Neutrophil (primary cell): ENCODE measurements around the gene SDK2.

Source experiments
- H3K27ac ChIP-seq: fragments of 200-600 bp; sonication (generic); 2 replicates; pipeline ENCODE4 v1.5.1; 2016; ENCODE audit warnings: mild to moderate bottlenecking, moderate library complexity
- H3K27me3 ChIP-seq: fragments of 200-600 bp; sonication (generic); 2 replicates; pipeline ENCODE4 v1.6.0; 2016; ENCODE audit warnings: mild to moderate bottlenecking
- H3K36me3 ChIP-seq: fragments of 200-600 bp; sonication (generic); 2 replicates; pipeline ENCODE4 v1.5.1; 2017
- H3K4me1 ChIP-seq, 2 experiments: fragments of 200-600 bp in 1 of 2; sonication (generic) in 1 of 2; 1 replicate in 1 of 2; 2 replicates in 1 of 2; pipeline versions ENCODE4 v1.5.1 to v1.6.1; 2013 to 2016; ENCODE audit warnings: low read depth in 1 of 2, low read length in 1 of 2, mild to moderate bottlenecking in 1 of 2, moderate library complexity in 1 of 2; ENCODE audit not compliant: control insufficient read depth in 1 of 2, insufficient read depth in 1 of 2
- H3K4me3 ChIP-seq, 2 experiments: fragments of 200-600 bp in 1 of 2; sonication (generic) in 1 of 2; 1 replicate in 1 of 2; 2 replicates in 1 of 2; pipeline ENCODE4 v1.5.1; 2013 to 2016; ENCODE audit warnings: low read depth in 1 of 2, low read length in 1 of 2, mild to moderate bottlenecking in 1 of 2, moderate library complexity in 1 of 2
- H3K9me3 ChIP-seq: fragments of 200-600 bp; sonication (generic); 2 replicates; pipeline ENCODE4 v1.5.1; 2016
- TF ChIP-seq, protein P1 (sequence below): fragments of 200-600 bp; sonication (generic); IDR thresholded peaks from 2 replicates; pipeline ENCODE4 v1.5.1; 2016; ENCODE audit warnings: antibody characterized with exemption

Gene SDK2

DNA sequence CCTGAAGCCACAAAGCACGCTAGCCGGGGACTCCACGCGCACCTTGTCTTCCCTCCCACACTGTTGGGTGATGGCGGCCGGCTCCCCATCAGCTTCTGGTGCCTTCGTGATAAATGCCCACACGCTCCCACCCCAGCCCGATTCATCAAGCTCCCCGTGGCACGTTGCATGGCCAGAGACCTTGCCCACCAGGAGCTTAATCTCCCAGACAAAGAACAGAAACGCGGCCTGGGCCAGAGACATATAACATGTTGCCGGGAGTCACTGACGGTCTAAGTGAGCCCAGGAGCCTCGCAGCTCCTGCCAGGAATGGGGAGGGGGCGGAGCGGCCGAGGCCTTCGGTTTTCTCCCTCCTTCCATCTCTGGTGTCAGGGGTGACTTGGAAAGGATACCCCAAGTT is 93.1 kb downstream of the SDK2 start:
- Histone ChIP-seq H3K9me3 (no peaks in the 10 kb centered on the region), H3K4me1 (peaks cover 0 to 6% of the 10 kb centered on the region in 2 experiments), H3K27me3 (peaks cover 31% of the 10 kb centered on the region), H3K36me3 (no peaks in the 10 kb centered on the region), H3K4me3 (no peak overlapping the region), H3K27ac (no peak overlapping the region)
- TF ChIP-seq, protein P1, sequence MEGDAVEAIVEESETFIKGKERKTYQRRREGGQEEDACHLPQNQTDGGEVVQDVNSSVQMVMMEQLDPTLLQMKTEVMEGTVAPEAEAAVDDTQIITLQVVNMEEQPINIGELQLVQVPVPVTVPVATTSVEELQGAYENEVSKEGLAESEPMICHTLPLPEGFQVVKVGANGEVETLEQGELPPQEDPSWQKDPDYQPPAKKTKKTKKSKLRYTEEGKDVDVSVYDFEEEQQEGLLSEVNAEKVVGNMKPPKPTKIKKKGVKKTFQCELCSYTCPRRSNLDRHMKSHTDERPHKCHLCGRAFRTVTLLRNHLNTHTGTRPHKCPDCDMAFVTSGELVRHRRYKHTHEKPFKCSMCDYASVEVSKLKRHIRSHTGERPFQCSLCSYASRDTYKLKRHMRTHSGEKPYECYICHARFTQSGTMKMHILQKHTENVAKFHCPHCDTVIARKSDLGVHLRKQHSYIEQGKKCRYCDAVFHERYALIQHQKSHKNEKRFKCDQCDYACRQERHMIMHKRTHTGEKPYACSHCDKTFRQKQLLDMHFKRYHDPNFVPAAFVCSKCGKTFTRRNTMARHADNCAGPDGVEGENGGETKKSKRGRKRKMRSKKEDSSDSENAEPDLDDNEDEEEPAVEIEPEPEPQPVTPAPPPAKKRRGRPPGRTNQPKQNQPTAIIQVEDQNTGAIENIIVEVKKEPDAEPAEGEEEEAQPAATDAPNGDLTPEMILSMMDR: no peak

- Histone ChIP-seq H3K36me3 (no peaks in the 10 kb centered on the region), H3K27ac (no peak overlapping the region), H3K4me3 (no peak overlapping the region), H3K27me3 (peaks cover 28% of the 10 kb centered on the region), H3K9me3 (no peaks in the 10 kb centered on the region), H3K4me1 (peaks cover 0 to 6% of the 10 kb centered on the region in 2 experiments)
- TF ChIP-seq, protein P1: no peak
These were observed 93.7 kb downstream of the SDK2 start for GRCh38 chr17:73550556-73550955.

DNA sequence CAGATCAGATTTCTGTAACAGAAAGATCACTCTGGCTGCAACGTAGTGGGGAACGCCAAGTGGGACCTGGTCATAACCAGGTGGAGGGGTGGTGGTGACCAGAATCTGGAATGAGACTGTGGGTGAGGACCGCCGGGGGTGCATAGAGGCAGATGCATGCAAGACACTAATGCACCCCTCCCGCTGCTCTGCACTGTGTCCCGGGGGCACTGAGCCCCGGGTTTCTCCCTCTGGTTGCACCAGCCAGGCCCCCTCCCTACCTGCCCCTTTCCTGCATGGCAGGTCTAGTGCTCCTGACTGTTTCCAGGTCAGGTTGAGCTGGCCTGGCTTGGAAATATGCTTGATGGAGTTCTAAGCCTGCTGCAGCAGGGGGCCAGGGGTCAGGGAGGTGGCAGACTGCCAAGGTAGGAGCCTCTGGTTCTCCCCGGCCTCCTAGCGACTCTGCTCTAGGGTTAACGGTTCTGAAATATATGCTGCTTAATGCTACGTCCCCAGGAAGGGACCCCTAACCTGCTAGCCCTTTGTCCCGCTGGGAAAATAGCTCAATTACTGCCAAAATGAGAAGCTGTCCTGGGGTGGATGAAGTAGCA is 94.3 kb downstream of the SDK2 start:
- H3K9me3 ChIP-seq: no peaks in the 10 kb centered on the region
- peaks cover 27% of the 10 kb centered on the region for H3K27me3 ChIP-seq
- peaks cover 0 to 6% of the 10 kb centered on the region in 2 experiments for H3K4me1 ChIP-seq
- H3K36me3 ChIP-seq: no peaks in the 10 kb centered on the region
- no peak overlapping the region for H3K27ac ChIP-seq
- no peak overlapping the region for H3K4me3 ChIP-seq
- TF ChIP-seq, protein P1: no peak

- H3K4me1 ChIP-seq: peaks cover 0 to 6% of the 10 kb centered on the region in 2 experiments
- peaks cover 27% of the 10 kb centered on the region for H3K27me3 ChIP-seq
- H3K36me3 ChIP-seq: no peaks in the 10 kb centered on the region
- TF ChIP-seq, protein P1: no peak
- H3K9me3 ChIP-seq: no peaks in the 10 kb centered on the region
- H3K4me3 ChIP-seq: no peak overlapping the region
- no peak overlapping the region for H3K27ac ChIP-seq
These were observed 95.5 kb downstream of the SDK2 start for GRCh38 chr17:73548620-73549311.

DNA sequence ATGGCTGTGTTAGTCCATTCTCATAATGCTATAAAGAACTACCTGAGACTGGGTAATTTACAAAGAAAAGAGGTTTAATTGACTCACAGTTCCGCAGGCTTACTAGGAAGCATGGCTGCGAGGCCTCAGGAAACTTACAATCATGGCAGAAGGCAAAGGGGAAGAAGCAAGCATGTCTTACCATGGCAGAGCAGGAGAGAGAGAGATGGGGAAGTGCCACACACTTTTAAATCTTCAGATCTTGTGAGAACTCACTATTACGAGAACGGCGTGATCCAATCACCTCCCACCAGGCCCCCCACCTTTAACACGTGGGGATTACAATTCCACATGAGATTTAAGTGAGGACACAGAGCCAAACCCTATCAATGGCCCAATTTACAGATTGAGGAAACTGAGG is 96.5 kb downstream of the SDK2 start:
- no peaks in the 10 kb centered on the region for H3K9me3 ChIP-seq
- H3K4me3 ChIP-seq: no peak overlapping the region
- TF ChIP-seq, protein P1: no peak
- peaks cover 0 to 6% of the 10 kb centered on the region in 2 experiments for H3K4me1 ChIP-seq
- H3K27ac ChIP-seq: no peak overlapping the region
- peaks cover 27% of the 10 kb centered on the region for H3K27me3 ChIP-seq
- H3K36me3 ChIP-seq: no peaks in the 10 kb centered on the region
